GM19099 (cell line): ENCODE data around the gene SNRPN.

ENCODE experiments used
- POLR2A ChIP-seq: IDR thresholded peaks from 3 replicates; pipeline ENCODE4 v1.6.1; 2011; ENCODE audit warnings: low read depth; ENCODE audit not compliant: insufficient read length; ENCODE audit errors: extremely low read depth

The SNRPN gene

GRCh38 chr15:24962880-24963279 is 8.1 kb downstream of the SNRPN start:
- TF ChIP-seq POLR2A = no peak

DNA sequence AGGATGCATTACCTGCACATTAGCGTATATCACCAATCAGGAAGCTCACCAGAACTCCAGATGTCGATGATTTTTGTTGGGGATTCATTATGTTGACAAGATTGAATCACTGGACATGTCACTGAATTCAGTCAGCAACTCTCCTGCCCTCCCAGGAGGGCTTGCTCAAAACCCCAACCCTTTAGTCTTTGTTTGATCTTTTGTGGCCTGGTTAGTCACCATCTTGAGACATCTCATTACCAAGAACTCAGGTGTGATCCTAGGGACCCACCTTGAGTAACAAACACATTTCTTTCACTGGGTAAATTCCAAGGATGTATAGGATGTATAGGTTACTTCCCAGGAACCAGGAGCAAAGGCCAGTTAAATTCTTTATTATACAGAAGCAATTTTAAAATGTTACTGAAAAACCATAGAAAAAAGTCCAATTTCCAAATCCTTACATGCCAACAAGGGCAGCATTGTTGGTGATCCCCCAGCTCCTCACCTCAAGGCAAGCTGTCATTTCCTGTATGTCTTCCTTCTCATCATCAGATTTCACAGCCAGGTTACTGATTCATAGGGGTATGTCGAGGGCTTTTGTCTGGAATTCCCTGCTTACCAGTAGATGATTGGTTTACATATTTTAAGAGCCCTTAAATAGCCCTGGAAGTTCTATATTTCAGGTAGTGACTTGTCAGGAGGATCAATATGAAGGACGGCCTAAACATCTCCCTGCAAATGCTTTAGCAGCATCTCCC is 11.7 kb downstream of the SNRPN start:
- TF ChIP-seq POLR2A = no peak

- TF ChIP-seq POLR2A = no peak
Measured at GRCh38 chr15:24971052-24971451, 16.3 kb downstream of the SNRPN start.

GRCh38 chr15:24971772-24972171 is 17.0 kb downstream of the SNRPN start:
- no peak for TF ChIP-seq POLR2A

- no peak for TF ChIP-seq POLR2A
Measured at GRCh38 chr15:24976932-24977331, 22.1 kb downstream of the SNRPN start.

DNA sequence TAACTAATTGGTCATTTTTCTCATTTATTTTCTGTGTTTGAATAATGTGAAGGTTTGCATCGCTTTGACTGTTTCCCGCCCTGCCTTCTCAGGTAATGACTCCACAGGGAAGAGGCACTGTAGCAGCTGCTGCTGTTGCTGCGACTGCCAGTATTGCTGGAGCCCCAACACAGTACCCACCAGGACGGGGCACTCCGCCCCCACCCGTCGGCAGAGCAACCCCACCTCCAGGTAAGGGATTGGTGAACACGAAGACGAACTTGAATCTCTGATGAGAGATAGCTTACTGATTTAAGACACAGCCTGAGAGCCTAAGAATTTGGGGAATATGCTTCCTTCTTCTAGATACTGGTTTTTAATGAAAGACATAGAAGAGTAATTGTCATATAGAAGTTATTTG is 22.9 kb downstream of the SNRPN start:
- TF ChIP-seq POLR2A = no peak

GRCh38 chr15:24985224-24985623 is 30.4 kb downstream of the SNRPN start:
- no peak for TF ChIP-seq POLR2A

DNA sequence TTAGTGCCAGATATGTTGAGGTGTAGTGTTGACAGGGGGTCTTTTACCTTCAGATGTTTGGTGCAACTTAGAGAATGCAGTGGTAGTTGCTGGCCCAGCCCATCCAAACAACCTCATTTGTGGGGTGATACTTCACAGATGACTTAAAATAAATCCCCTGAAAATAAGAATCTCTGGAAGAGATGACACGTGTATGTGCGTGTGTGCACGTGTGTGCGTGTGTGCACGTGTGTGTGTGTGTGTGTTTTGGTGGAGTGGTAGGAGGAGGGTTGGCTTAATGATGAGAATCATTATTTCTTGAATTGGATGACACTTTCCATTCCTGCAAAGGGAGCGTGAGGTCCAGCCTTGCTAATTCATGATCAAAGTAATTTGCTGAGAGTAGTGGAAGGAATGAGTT is 31.9 kb downstream of the SNRPN start:
- TF ChIP-seq POLR2A = no peak

DNA sequence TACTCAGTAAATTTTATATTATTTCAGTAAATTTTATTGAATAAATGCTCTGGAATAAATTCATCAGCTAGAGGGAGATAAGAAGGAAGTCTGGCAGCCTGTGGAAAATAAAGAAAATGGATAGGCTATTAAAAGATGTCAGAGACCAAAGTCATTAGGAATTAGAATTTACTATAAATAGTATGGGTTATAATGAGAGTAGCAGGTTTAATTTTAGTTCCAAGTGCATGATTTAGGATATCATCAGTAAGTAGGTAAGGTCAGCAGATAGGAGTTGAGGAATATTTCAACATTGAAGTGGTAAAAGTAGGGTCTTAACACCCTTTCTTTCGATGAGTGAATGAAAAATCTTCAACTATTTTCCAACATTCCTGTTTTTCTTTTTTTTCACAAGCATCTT is 64.6 kb downstream of the SNRPN start:
- TF ChIP-seq POLR2A = no peak

DNA sequence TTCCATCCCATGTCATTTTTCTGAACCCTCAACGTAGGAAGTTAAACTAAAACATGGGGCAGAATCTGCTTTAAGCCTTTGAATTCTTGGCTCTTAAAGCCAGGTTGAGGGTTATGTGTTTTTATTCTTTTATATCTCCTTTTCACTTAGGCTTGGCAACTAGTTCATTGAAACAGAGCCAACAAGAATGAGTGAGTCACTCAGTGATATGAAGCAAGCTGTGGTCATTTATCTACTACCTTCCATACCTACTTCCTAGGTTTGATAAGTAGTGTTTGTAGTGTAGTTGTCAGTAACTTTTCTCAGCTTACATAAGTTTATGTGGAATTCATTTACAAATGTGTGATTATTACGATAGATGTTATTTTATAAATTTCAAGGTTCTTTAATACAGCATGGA is 67.4 kb downstream of the SNRPN start:
- TF ChIP-seq POLR2A = no peak
